ENCODE measurements around the gene WNK1.

The WNK1 gene

DNA sequence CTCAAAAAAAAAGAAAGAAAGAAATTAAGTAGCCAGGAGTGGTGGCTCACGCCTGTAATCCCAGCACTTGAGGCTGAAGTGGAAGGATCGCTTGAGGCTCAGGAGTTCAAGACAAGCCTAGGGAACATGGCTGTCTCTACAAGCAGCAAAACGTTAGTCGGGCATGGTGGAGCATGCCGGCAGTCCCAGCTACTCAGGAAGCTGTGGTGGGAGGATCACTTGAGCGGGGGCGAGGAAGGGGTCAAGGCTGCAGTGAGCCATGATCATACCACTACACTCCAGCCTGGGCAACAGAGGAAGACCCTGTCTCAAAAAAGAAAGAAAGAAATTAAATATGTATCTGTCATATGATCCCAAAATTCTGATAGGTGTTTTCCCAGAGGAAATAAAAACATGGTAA, 191.8 kb downstream of the WNK1 start:
- DNase-seq (ENCODE audit: low read depth in 2 of 3, low spot score in 2 of 3) = no peak

DNA sequence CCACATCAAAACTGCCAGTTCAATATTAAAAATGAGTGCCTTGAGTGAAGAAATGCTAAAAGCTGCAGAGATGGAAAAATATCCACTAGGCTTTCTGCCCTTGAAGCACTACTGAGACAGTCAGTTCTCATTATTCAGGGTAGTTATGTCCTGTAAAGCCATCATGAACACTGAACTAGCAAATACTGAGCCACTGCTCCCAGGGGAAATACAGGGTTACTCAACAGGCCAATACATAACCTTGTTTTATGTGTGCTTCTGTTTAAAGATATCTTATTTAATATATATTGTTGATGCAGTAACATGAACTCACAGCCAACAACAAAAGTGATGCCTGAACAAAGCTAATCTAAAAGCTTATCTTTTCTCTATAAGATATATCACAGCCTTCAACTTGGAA, 193.8 kb downstream of the WNK1 start:
- no peak for DNase-seq (ENCODE audit: low read depth in 2 of 3, low spot score in 2 of 3)

DNA sequence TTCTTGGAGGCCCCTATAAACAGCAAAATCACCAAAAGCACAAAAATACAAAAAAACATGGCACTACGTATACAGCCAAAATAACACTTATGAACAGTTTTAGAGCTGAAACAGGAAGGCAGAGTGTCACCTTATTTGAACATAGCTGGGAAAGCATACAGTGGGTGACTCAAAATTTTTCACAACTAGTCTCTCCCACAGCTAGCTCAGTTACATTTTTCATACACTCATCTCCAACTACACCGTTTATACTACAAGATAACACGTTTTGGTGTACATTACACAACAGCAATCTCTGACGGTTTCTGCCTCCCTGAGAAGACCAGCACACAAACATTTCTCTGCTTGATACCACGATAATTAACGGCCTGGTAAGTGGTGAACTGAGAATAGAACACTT, 194.3 kb downstream of the WNK1 start:
- DNase-seq (ENCODE audit: low read depth in 2 of 3, low spot score in 2 of 3) = no peak

DNA sequence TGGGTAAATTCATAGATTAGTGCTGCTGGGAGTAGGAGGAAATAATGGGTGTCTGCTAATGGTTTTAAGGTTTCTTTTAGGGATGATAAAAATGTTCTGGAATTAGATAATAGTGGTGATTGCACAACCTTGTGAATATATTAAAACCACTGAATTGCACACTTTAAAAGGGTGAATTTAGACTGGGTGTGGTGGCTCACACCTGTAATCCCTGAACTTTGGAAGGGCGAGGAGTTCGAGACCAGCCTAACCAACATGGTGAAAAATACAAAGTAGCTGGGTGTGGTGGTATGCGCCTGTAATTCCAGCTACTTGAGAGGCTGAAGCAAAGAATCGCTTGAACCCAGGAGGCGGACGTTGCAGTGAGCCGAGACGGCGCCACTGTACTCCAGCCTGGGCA, 195.9 kb downstream of the WNK1 start:
- DNase-seq (ENCODE audit: low read depth in 2 of 3, low spot score in 2 of 3) = no peak

DNA sequence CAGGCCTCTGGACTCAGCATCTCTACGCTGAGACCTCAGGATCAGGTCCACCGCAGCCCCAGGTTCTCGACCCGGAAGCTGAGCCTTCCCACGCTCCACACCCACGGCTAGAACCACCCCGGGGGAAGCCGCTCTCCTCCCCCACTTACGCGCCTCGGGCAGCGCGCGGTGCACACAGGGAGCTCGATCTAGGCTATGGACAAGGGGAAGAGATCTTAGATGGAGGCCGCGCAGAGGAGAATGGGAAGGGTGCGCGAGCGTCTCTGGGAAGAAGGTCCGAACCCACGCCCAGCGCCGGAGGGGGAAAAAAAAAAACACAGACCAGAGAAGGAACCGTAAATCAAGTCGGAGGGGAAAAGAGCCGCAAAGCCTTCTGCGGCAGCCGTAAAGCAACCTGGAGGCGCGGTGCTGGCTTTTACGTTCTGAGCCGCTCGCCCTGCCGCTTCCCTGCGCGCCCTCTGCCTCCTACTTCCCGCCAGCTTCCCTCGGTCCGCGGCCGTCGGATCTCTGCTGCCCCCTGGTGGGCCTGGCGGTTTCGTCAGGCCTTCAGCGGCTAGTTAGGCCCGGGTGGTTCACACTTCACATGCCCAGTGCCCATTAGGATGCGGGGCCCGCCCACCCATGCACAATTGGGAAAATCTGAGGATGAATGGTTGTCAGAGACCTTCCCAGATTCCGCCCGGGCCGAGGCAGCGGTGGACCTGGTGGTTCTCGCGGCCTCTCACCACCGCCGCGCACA, 197.2 kb downstream of the WNK1 start, which contains the start of gene RAD52:
Gene RAD52 (minus strand): TSS at position 242 of the 739 bp plus-strand sequence. CDS start 16,636 bp downstream, outside the sequence.
- peak; percentile 93 to 99 (median 97) for DNase-seq (ENCODE audit: low read depth in 2 of 3, low spot score in 2 of 3)

DNA sequence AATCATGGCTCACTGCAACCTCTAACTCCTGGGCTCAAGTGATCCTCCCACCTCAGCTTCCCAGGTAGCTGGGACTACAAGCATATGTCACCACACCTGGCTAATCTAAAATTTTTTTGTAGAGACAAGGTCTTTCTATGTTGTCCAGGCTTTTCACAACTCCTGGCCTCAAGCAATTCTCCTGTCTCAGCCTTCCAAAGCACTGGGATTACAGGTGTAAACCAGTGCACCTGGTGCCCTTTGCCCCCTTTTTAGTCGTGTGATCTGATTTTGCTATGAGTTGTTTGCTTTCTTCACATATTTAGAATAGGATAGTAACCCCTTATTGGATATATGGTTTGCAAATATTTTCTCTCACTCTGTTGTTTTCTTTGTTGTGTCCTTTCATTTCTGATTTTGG, 198.8 kb downstream of the WNK1 start:
- DNase-seq (ENCODE audit: low read depth in 2 of 3, low spot score in 2 of 3) = no peak

DNA sequence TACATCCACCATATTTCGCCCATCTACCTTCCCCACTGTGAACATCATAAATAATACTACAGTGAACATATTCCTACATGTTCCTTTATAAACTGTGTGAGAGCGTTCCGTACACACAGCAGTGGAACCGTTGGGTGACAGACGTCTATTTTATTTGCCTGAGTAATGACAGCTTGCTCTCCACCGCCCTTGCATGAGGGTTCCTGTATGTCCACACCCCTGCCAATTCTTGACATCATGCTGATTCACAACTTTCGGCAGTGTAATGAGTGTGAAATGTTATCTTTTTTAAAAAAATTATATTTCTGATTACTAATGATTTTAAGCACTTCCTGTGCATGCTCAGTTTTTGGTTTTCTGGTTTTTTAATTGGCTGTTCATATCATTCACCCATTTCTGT, 201.4 kb downstream of the WNK1 start:
- no peak for DNase-seq (ENCODE audit: low read depth in 2 of 3, low spot score in 2 of 3)

DNA sequence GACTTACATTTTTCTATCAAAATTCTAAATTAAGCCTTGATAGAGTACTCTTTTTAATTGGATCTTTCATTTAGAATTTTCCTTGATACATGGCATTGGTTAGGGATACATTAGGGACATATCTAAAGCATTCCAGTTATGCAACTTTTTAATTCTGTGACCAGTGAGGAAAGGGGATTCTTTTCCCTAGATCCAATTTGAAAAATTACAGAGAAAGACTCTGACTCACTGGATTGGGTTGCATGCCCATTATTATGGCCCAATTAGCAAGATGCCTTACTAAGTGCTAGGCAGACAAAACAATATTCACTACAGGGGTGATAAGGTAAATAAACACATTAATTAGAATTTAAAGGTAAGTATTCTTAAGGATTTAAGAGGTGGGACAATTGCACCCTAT, 202.4 kb downstream of the WNK1 start:
- DNase-seq (ENCODE audit: low read depth in 2 of 3, low spot score in 2 of 3) = no peak

DNA sequence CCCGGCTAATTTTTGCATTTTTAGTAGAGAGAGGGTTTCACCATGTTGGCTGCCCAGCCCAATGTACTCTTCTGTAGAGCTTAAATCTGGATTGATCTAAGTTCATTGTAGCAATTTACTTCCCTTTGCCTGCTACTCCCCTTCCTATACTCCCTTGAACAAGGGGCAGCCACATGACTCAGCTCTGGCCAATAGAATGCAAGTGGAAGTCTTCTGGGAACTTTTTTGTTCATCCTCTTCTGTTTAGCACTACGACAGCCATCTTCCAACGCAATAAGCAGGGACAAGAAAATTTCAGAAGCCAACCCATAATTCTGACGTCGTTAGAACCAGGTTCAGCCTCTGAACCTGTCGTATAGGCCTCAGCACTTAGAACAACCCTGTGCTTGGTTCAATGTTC, 203.6 kb downstream of the WNK1 start:
- DNase-seq (ENCODE audit: low read depth in 2 of 3, low spot score in 2 of 3) = no peak

DNA sequence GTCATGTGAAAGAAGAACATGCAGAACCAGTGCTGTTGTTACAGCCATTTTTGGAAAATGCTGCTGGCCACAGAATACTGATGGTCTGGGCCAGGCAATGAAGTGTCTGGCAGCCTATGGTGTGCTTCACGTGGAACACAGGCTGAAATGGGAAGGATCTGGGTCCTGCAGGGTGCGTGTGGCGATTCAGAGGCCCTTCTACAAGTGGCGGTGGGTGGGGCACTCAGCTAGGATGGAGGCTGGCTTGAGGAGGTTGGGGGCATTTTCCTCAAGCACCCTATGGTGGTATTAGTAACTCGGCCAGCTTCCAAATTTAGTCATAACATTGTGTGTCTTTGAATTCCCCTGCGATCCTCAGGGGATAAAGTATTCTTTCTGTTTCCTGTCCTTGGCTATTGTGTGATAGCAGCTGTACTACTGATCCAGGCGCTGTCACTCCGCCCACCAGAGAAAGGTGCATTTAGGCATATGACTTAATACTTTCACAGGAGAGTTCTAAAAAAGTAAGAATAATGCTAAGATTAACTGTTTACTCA, 206.3 kb downstream of the WNK1 start:
- no peak for DNase-seq (ENCODE audit: low read depth in 2 of 3, low spot score in 2 of 3)

Measured in activated CD8-positive, alpha-beta memory T cell treated with anti-CD3 and anti-CD28 coated beads for 48 hours (primary cell).